IMR-90 (cell line): ENCODE results near the gene SLC22A31. TPM values are rescaled to one million over a fixed set of nuclear protein-coding genes. Genes with fewer than 3 reads are reported as not detected.
"Not testable (repeated sequence)": the region's sequence is repeated elsewhere in the genome, so short reads cannot be mapped to it uniquely, and the experiment has no call there.

Experiments
- ATAC-seq: fragments of 200-7000 bp; cut with Tn5 transposase; 2 replicates; pipeline ENCODE4 v1.9.1; 2020; ENCODE audit warnings: low read depth, mild to moderate bottlenecking, moderate library complexity
- BruUV-seq: library from RNA; stranded (reverse); fragments of 400-500 nt; replicated peaks from 2 replicates; lab custom pipeline; 2021; lab: Mats Ljungman, UMichigan
- CTCF ChIA-PET: fragments of 300-600 bp; formaldehyde crosslinking; extraction: SDS; loops from one replicate; lab custom pipeline; 2021; ENCODE audit warnings: antibody characterized with exemption; lab: Yijun Ruan, JAX
- POLR2A ChIA-PET: fragments of 300-600 bp; sonication (Branson Sonifier 250); formaldehyde crosslinking; loops from one replicate; lab custom pipeline; 2022; ENCODE audit warnings: antibody characterized with exemption; ENCODE audit not compliant: unreplicated experiment; lab: Charles Lee
- DNase-seq: peaks from one replicate; pipeline ENCODE4 v3.0.0; 2013
- H2AFZ ChIP-seq: replicated peaks from 2 replicates; pipeline ENCODE3; 2013; ENCODE audit warnings: low read length, mild to moderate bottlenecking; ENCODE audit not compliant: poor library complexity
- H2AK5ac ChIP-seq: 2 replicates; pipeline ENCODE4 v1.6.1; 2013; ENCODE audit warnings: low read depth, low read length, inconsistent platforms
- H2AK9ac ChIP-seq: replicated peaks from 2 replicates; pipeline ENCODE3; 2013; ENCODE audit warnings: mild to moderate bottlenecking, low read depth, low read length, moderate library complexity; ENCODE audit not compliant: poor library complexity
- H2BK120ac ChIP-seq: 2 replicates; pipeline ENCODE4 v1.6.1; 2013; ENCODE audit warnings: low read depth, low read length, inconsistent platforms
- H2BK15ac ChIP-seq: 3 replicates; pipeline ENCODE4 v1.6.1; 2013; ENCODE audit warnings: low read depth, low read length, inconsistent platforms
- H2BK20ac ChIP-seq: 2 replicates; pipeline ENCODE4 v1.6.1; 2013; ENCODE audit warnings: low read depth, mild to moderate bottlenecking, inconsistent platforms, low read length, moderate library complexity
- H2BK5ac ChIP-seq: 2 replicates; pipeline ENCODE4 v1.6.1; 2013; ENCODE audit warnings: mild to moderate bottlenecking, low read depth, low read length, inconsistent platforms; ENCODE audit not compliant: poor library complexity, severe bottlenecking
- H3K14ac ChIP-seq: replicated peaks from 2 replicates; pipeline ENCODE4 v1.6.1; 2013; ENCODE audit warnings: low read depth, low read length, inconsistent platforms
- H3K18ac ChIP-seq: 2 replicates; pipeline ENCODE4 v1.6.1; 2013; ENCODE audit warnings: low read depth, low read length, control low read depth
- H3K23ac ChIP-seq: 2 replicates; pipeline ENCODE4 v1.6.1; 2013; ENCODE audit warnings: low read depth, low read length, inconsistent platforms
- H3K27ac ChIP-seq: 2 replicates; pipeline ENCODE4 v1.5.1; 2013; ENCODE audit warnings: mild to moderate bottlenecking, control low read depth, low read length; ENCODE audit not compliant: insufficient read depth
- H3K27me3 ChIP-seq: 2 replicates; pipeline ENCODE4 v1.6.1; 2013; ENCODE audit warnings: low read length; ENCODE audit not compliant: control insufficient read depth, insufficient read depth
- H3K36me3 ChIP-seq: 2 replicates; pipeline ENCODE4 v1.6.1; 2013; ENCODE audit warnings: low read length, mixed read lengths; ENCODE audit not compliant: control insufficient read depth, insufficient read depth
- H3K4ac ChIP-seq: 2 replicates; pipeline ENCODE4 v1.6.1; 2013; ENCODE audit warnings: low read depth, low read length, inconsistent platforms
- H3K4me1 ChIP-seq: 2 replicates; pipeline ENCODE4 v1.6.1; 2013; ENCODE audit warnings: low read length, mixed read lengths; ENCODE audit not compliant: control insufficient read depth, insufficient read depth
- H3K4me2 ChIP-seq: 2 replicates; pipeline ENCODE4 v1.6.1; 2013; ENCODE audit warnings: low read depth, mild to moderate bottlenecking, control low read depth, low read length, moderate library complexity
- H3K4me3 ChIP-seq: 2 replicates; pipeline ENCODE4 v1.5.1; 2013; ENCODE audit warnings: low read depth, mild to moderate bottlenecking, control low read depth, low read length, moderate library complexity; ENCODE audit not compliant: insufficient read depth
- H3K56ac ChIP-seq: 2 replicates; pipeline ENCODE4 v1.6.1; 2013; ENCODE audit warnings: low read length, inconsistent platforms; ENCODE audit not compliant: insufficient read depth; ENCODE audit errors: extremely low read depth
- H3K79me1 ChIP-seq, 2 experiments: 2 replicates each; pipeline ENCODE4 v1.6.1; 2013; ENCODE audit warnings: low read length in 2 of 2, inconsistent platforms in 1 of 2, low read depth in 1 of 2
- H3K9ac ChIP-seq: 2 replicates; pipeline ENCODE4 v1.6.1; 2013; ENCODE audit warnings: low read depth, low read length, control low read depth
- H3K9me1 ChIP-seq: 2 replicates; pipeline ENCODE4 v1.6.1; 2013; ENCODE audit warnings: low read length, inconsistent platforms; ENCODE audit not compliant: insufficient read depth
- H3K9me3 ChIP-seq: 2 replicates; pipeline ENCODE4 v1.6.1; 2013; ENCODE audit warnings: low read length; ENCODE audit not compliant: control insufficient read depth, insufficient read depth
- H4K20me1 ChIP-seq: 2 replicates; pipeline ENCODE4 v1.6.1; 2013; ENCODE audit warnings: low read length, inconsistent platforms; ENCODE audit not compliant: insufficient read depth
- H4K5ac ChIP-seq: 2 replicates; pipeline ENCODE4 v1.6.1; 2013; ENCODE audit warnings: mild to moderate bottlenecking, low read depth, low read length, control low read depth
- H4K8ac ChIP-seq, 2 experiments: 2 replicates each; pipeline ENCODE4 v1.6.1; 2013; ENCODE audit warnings: low read depth in 2 of 2, low read length in 2 of 2, control low read depth in 1 of 2, inconsistent platforms in 1 of 2
- H4K91ac ChIP-seq: 2 replicates; pipeline ENCODE4 v1.6.1; 2013; ENCODE audit warnings: low read depth, low read length, inconsistent platforms; ENCODE audit not compliant: insufficient read depth
- WGBS, 2 experiments: methylation state at CpG; one replicate each; pipeline versions ENCODE4 v1.1.5 to v1.1.7; 2013; ENCODE audit warnings: missing lambda C conversion rate in 2 of 2; ENCODE audit not compliant: insufficient read length in 1 of 2; ENCODE audit errors: extremely low coverage in 2 of 2; 5-methylcytosine and 5-hydroxymethylcytosine counted together
- dilution Hi-C: fragments of 300-500 bp; cut with HindIII; formaldehyde crosslinking; loops from one replicate; pipeline ENCODE4 v1.14.3; 2018; ENCODE audit warnings: low sequenced_read_pairs; ENCODE audit not compliant: unreplicated experiment
- in situ Hi-C: fragments of 300-500 bp; cut with MboI; formaldehyde crosslinking; loops from 3 replicates; pipeline ENCODE4 v1.14.3; 2019; ENCODE audit warnings: low sequenced_read_pairs, inconsistent platforms, mixed read lengths
- intact Hi-C: fragments of 100-400 bp; cut with micrococcal nuclease; formaldehyde crosslinking; loops from 2 replicates; pipeline ENCODE4 v1.10.0; 2022
- polyA plus RNA-seq, 3 experiments: library from polyadenylated mRNA; depleted of rRNA; stranded (reverse); fragments of >200 nt; gene quantifications; 2 replicates each; pipeline ENCODE4 v1.2.3, GENCODE V29; 2012; ENCODE audit warnings: low replicate concordance in 1 of 3
- total RNA-seq: library from RNA; depleted of rRNA; stranded (reverse); fragments of >200 nt; gene quantifications from 2 replicates; pipeline ENCODE4 v1.2.3, GENCODE V29; 2012

SLC22A31 gene
- total and polyA plus RNA-seq, 2 of the 4 experiments (the other 2 are of a cell fraction), result 0.18 to 5.5 TPM

DNA sequence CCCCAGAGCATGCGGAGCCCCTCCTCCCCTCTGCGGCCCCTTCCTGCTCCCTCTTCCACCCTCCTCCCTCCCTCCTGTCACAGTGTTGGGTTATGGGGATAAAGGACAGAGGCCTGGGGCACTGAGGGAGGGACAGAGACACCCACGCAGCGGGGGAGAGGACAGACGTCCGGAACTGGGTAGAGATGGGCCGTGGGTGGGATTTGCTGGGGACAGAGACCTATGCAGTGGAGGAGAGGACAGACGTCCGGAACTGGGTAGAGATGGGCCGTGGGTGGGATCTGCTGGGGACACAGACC lies 34.7 kb downstream of the SLC22A31 start:
- H2AK5ac ChIP-seq, H3K36me3 ChIP-seq, H4K91ac ChIP-seq, H3K27ac ChIP-seq, H2AFZ ChIP-seq, H3K9ac ChIP-seq, H2BK15ac ChIP-seq, H2BK120ac ChIP-seq, H3K56ac ChIP-seq, ATAC-seq, dilution Hi-C loops, H2BK5ac ChIP-seq, intact Hi-C loops, DNase-seq, H4K20me1 ChIP-seq, H3K4me1 ChIP-seq, H4K8ac ChIP-seq, POLR2A ChIA-PET, H4K5ac ChIP-seq, H3K79me1 ChIP-seq, BruUV-seq, H3K9me1 ChIP-seq, H3K18ac ChIP-seq, H3K23ac ChIP-seq, H2BK20ac ChIP-seq, H3K14ac ChIP-seq, H3K4me3 ChIP-seq, H2AK9ac ChIP-seq, CTCF ChIA-PET, H3K4me2 ChIP-seq, H3K4ac ChIP-seq, H3K9me3 ChIP-seq: not testable (repeated sequence)
- in situ Hi-C loops, result loop anchor here (10.0 kb wide), 1 partner anchor 421 kb away; no protein-coding TSS in a partner anchor
- H3K27me3 ChIP-seq, result peaks cover 15% of the 10 kb centered on the region
- no CpG with 5 or more reads among the region's 10 CpGs for WGBS, 2 experiments
